SK-N-SH (cell line): ENCODE results near the gene PEMT. TPM values are rescaled to one million over a fixed set of nuclear protein-coding genes. Genes with fewer than 3 reads are reported as not detected.
A peak's percentile ranks its signal among the peaks of the same experiment; 100 is the strongest.

Experiments
- CTCF ChIA-PET: fragments of 300-600, 350-600 bp; formaldehyde crosslinking; extraction: SDS; loops from one replicate; lab custom pipeline; 2021; lab: Yijun Ruan, JAX
- POLR2A ChIA-PET: fragments of 350-600 bp; sonication (Branson Sonifier 250); formaldehyde crosslinking; extraction: SDS; loops from one replicate; lab custom pipeline; 2020; ENCODE audit warnings: antibody characterized with exemption, inconsistent platforms; lab: Yijun Ruan, JAX
- DNase-seq: peaks from one replicate; pipeline ENCODE4 v3.0.0; 2012
- H2AFZ ChIP-seq: fragments of 200-600 bp; sonication (generic); 2 replicates; pipeline ENCODE4 v1.8.1; 2016; ENCODE audit warnings: antibody characterized with exemption, mild to moderate bottlenecking, low read depth
- H3F3A ChIP-seq: fragments of 200-600 bp; sonication (generic); replicated peaks from 2 replicates; pipeline ENCODE3; 2016; ENCODE audit warnings: antibody characterized with exemption, mild to moderate bottlenecking; ENCODE audit not compliant: insufficient read depth
- H3K27ac ChIP-seq, 2 experiments: fragments of 200-500 bp in 1 of 2; fragments of 200-600 bp in 1 of 2; sonication (Bioruptor generic) in 1 of 2; sonication (generic), shearing (Covaris generic) in 1 of 2; 2 replicates each; pipeline versions ENCODE4 v1.5.1 to v1.6.1; 2014 to 2016; ENCODE audit warnings: low read depth in 2 of 2, inconsistent platforms in 1 of 2, low read length in 1 of 2, mild to moderate bottlenecking in 1 of 2, mixed read lengths in 1 of 2
- H3K27me3 ChIP-seq: fragments of 200-600 bp; sonication (generic), shearing (Covaris generic); 2 replicates; pipeline ENCODE4 v1.6.1; 2016; ENCODE audit warnings: mixed run types; ENCODE audit not compliant: insufficient read depth
- H3K36me3 ChIP-seq, 2 experiments: fragments of 200-500 bp in 1 of 2; fragments of 200-600 bp in 1 of 2; sonication (Bioruptor generic) in 1 of 2; sonication (generic) in 1 of 2; replicated peaks in 1 of 2; 2 replicates each; pipeline versions ENCODE3 to v1.5.1; 2014 to 2016; ENCODE audit warnings: low read length in 1 of 2, mild to moderate bottlenecking in 1 of 2; ENCODE audit not compliant: insufficient read depth in 2 of 2, control insufficient read depth in 1 of 2
- H3K4me1 ChIP-seq, 2 experiments: fragments of 200-500 bp in 1 of 2; fragments of 200-600 bp in 1 of 2; sonication (Bioruptor generic) in 1 of 2; sonication (generic), shearing (Covaris generic) in 1 of 2; 2 replicates each; pipeline versions ENCODE4 v1.5.1 to v1.6.1; 2014 to 2016; ENCODE audit warnings: low read depth in 1 of 2, low read length in 1 of 2, mixed run types in 1 of 2; ENCODE audit not compliant: insufficient read depth in 2 of 2, control insufficient read depth in 1 of 2
- H3K4me2 ChIP-seq: fragments of 200-600 bp; sonication (generic), shearing (Covaris generic); 2 replicates; pipeline ENCODE4 v1.6.1; 2017; ENCODE audit warnings: mixed run types
- H3K4me3 ChIP-seq, 2 experiments: fragments of 200-500 bp in 1 of 2; fragments of 200-600 bp in 1 of 2; sonication (Bioruptor generic) in 1 of 2; sonication (generic), shearing (Covaris generic) in 1 of 2; 2 replicates each; pipeline versions ENCODE4 v1.5.1 to v1.8.1; 2014 to 2016; ENCODE audit warnings: low read depth in 2 of 2, inconsistent platforms in 1 of 2, low read length in 1 of 2, mild to moderate bottlenecking in 1 of 2, mixed read lengths in 1 of 2, moderate library complexity in 1 of 2
- H3K79me2 ChIP-seq: fragments of 200-600 bp; sonication (generic); 2 replicates; pipeline ENCODE4 v1.8.1; 2017; ENCODE audit warnings: mild to moderate bottlenecking; ENCODE audit not compliant: insufficient read depth
- H3K9ac ChIP-seq: fragments of 200-600 bp; sonication (generic); 2 replicates; pipeline ENCODE4 v1.6.1; 2017; ENCODE audit warnings: mixed run types
- H3K9me2 ChIP-seq: fragments of 200-600 bp; sonication (generic); 2 replicates; pipeline ENCODE4 v1.6.1; 2017; ENCODE audit warnings: mixed run types
- H3K9me3 ChIP-seq: fragments of 200-600 bp; sonication (generic); 2 replicates; pipeline ENCODE4 v1.6.1; 2017; ENCODE audit warnings: mixed run types, mild to moderate bottlenecking, moderate library complexity
- H4K20me1 ChIP-seq: fragments of 200-600 bp; sonication (generic); 2 replicates; pipeline ENCODE4 v1.6.1; 2017; ENCODE audit warnings: mild to moderate bottlenecking, mixed run types; ENCODE audit not compliant: insufficient read depth
- EP300 ChIP-seq, 2 experiments: IDR thresholded peaks; 2 replicates each; pipeline versions ENCODE4 v1.4.0 to v1.6.1; 2012; ENCODE audit warnings: borderline replicate concordance in 1 of 2, low read depth in 1 of 2, low read length in 1 of 2
- GABPA ChIP-seq: IDR thresholded peaks from 2 replicates; pipeline ENCODE4 v1.4.0; 2012; ENCODE audit warnings: low read depth, mild to moderate bottlenecking
- MXI1 ChIP-seq: IDR thresholded peaks from 2 replicates; pipeline ENCODE4 v1.6.1; 2012; ENCODE audit warnings: mild to moderate bottlenecking, low read depth, low read length, improper control_type of control experiment
- NRF1 ChIP-seq: IDR thresholded peaks from 2 replicates; pipeline ENCODE4 v1.6.1; 2012; ENCODE audit warnings: low read depth, mild to moderate bottlenecking, low read length
- POLR2AphosphoS5 ChIP-seq: IDR thresholded peaks from 2 replicates; pipeline ENCODE4 v1.6.1; 2012; ENCODE audit warnings: low read depth, low read length
- RAD21 ChIP-seq: IDR thresholded peaks from 2 replicates; pipeline ENCODE4 v1.6.1; 2012; ENCODE audit warnings: mild to moderate bottlenecking, low read length
- RFX5 ChIP-seq: IDR thresholded peaks from 2 replicates; pipeline ENCODE4 v1.6.1; 2012; ENCODE audit warnings: mild to moderate bottlenecking, improper control_type of control experiment, low read length
- SMC3 ChIP-seq: IDR thresholded peaks from 2 replicates; pipeline ENCODE4 v1.6.1; 2012; ENCODE audit warnings: low read depth, low read length, improper control_type of control experiment
- TAF1 ChIP-seq: IDR thresholded peaks from 2 replicates; pipeline ENCODE4 v1.6.1; 2012; ENCODE audit warnings: low read depth, mild to moderate bottlenecking, low read length, moderate library complexity, borderline replicate concordance
- TCF12 ChIP-seq: IDR thresholded peaks from 2 replicates; pipeline ENCODE4 v1.4.0; 2012
- TEAD4 ChIP-seq: IDR thresholded peaks from 2 replicates; pipeline ENCODE4 v1.4.0; 2012; ENCODE audit warnings: mild to moderate bottlenecking, borderline replicate concordance; ENCODE audit not compliant: insufficient read depth
- YY1 ChIP-seq: IDR thresholded peaks from 2 replicates; pipeline ENCODE4 v1.4.0; 2012; ENCODE audit warnings: low read depth, mild to moderate bottlenecking
- WGBS: methylation state at CpG from one replicate; pipeline ENCODE4 v1.1.6; 2017; ENCODE audit warnings: low lambda C conversion rate; 5-methylcytosine and 5-hydroxymethylcytosine counted together
- polyA plus RNA-seq, 3 experiments: library from polyadenylated mRNA; depleted of rRNA; stranded (reverse); fragments of >200 nt; gene quantifications; 2 replicates each; pipeline ENCODE4 v1.2.3, GENCODE V29; 2012
- TF ChIP-seq, protein P1 (sequence below): IDR thresholded peaks from 2 replicates; pipeline ENCODE4; 2012
- TF ChIP-seq, protein P2 (sequence below): fragments of 150-350 bp; IDR thresholded peaks from 2 replicates; pipeline ENCODE4 v1.6.1; 2017; ENCODE audit warnings: antibody characterized with exemption, low read length, low read depth, borderline replicate concordance
- TF ChIP-seq, protein P3 (sequence below): IDR thresholded peaks from 2 replicates; pipeline ENCODE4 v1.4.0; 2012; ENCODE audit warnings: low read depth, borderline replicate concordance
- TF ChIP-seq, protein P4 (sequence below): fragments of 200-600 bp; sonication (generic); IDR thresholded peaks from 2 replicates; pipeline ENCODE4 v1.6.1; 2017; ENCODE audit warnings: antibody characterized with exemption, mild to moderate bottlenecking, moderate library complexity

PEMT gene
- polyA plus RNA-seq, 1 of the 3 experiments (the other 2 are of a cell fraction): 52.8 TPM

DNA sequence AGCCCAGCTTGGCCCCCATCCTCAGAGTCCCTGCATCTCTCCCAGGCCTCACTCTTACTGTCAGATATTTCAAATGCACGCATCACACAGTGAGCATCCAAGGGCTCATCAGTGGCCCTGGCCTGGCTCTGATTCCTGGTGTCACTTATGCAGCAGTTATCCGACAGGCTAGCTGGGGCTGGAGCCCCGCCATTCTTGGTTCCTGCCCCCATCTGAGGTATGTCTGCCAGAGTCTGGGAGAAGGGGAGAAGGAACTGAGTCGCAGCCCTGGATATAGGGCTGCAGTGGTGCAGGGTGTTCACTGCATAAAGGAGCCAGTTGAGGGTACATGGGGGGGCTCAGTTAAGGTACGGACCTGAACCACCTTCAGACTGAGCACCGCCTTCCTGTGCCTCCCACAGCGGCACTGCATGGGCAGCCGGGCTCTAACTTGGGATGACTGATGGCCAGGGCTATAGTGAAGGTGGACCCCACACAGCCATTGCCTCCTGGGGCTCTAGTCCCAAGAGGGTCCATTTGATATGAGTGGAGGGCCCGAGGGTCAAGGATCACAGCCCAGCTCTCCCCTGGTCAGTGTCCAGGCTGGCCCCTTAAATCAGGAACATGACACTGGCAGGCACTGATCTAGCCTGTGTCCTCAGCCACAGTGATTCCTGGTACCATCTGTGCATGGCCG is 93.5 kb downstream of the PEMT start:
- Histone ChIP-seq H3K9me2 (no peaks in the 10 kb centered on the region), H3K4me1 (peaks cover 0 to 7% of the 10 kb centered on the region in 2 experiments; a peak in 1 of 4 replicates), H3K4me2 (no peak overlapping the region), H4K20me1 (no peaks in the 10 kb centered on the region), H3K79me2 (no peaks in the 10 kb centered on the region), H3K27me3 (no peaks in the 10 kb centered on the region), H3F3A (no peaks in the 10 kb centered on the region)
- CTCF ChIA-PET: interaction anchor here (0.9 to 6.7 kb wide), 19 partner anchors 8 to 144 kb away, joined by 3 to 185 read pairs (median 13); no protein-coding TSS in a partner anchor
- WGBS: 93% methylated on average over 7 of the region's 10 CpGs
- TF ChIP-seq EP300 (IDR thresholded peaks at IDR 0.05; ENCODE audit: borderline replicate concordance in 1 of 2, low read depth in 1 of 2, low read length in 1 of 2): no peak
- no peak for TF ChIP-seq TEAD4
- TF ChIP-seq TAF1: no peak
- TF ChIP-seq, protein P1, sequence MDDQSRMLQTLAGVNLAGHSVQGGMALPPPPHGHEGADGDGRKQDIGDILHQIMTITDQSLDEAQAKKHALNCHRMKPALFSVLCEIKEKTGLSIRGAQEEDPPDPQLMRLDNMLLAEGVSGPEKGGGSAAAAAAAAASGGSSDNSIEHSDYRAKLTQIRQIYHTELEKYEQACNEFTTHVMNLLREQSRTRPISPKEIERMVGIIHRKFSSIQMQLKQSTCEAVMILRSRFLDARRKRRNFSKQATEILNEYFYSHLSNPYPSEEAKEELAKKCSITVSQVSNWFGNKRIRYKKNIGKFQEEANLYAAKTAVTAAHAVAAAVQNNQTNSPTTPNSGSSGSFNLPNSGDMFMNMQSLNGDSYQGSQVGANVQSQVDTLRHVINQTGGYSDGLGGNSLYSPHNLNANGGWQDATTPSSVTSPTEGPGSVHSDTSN: no peak
- TF ChIP-seq, protein P2, sequence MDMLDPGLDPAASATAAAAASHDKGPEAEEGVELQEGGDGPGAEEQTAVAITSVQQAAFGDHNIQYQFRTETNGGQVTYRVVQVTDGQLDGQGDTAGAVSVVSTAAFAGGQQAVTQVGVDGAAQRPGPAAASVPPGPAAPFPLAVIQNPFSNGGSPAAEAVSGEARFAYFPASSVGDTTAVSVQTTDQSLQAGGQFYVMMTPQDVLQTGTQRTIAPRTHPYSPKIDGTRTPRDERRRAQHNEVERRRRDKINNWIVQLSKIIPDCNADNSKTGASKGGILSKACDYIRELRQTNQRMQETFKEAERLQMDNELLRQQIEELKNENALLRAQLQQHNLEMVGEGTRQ: no peak
- TF ChIP-seq, protein P3, sequence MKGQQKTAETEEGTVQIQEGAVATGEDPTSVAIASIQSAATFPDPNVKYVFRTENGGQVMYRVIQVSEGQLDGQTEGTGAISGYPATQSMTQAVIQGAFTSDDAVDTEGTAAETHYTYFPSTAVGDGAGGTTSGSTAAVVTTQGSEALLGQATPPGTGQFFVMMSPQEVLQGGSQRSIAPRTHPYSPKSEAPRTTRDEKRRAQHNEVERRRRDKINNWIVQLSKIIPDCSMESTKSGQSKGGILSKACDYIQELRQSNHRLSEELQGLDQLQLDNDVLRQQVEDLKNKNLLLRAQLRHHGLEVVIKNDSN: no peak
- no peak for TF ChIP-seq GABPA
- no peak for TF ChIP-seq SMC3
- TF ChIP-seq NRF1: no peak
- TF ChIP-seq TCF12: no peak
- TF ChIP-seq YY1: no peak
- no peak for TF ChIP-seq POLR2AphosphoS5
- TF ChIP-seq, all 33 proteins: peak for 0
- peaks cover 0 to 2% of the 10 kb centered on the region in 2 experiments for H3K36me3 ChIP-seq
- POLR2A ChIA-PET: interaction anchor here (2.7 kb wide), 1 partner anchor 70 kb away, joined by 14 read pairs; no protein-coding TSS in a partner anchor
- H2AFZ ChIP-seq: no peak overlapping the region
- DNase-seq: no peak
- no peaks in the 10 kb centered on the region for H3K9me3 ChIP-seq
- H3K27ac ChIP-seq: no peak overlapping the region
- H3K4me3 ChIP-seq: no peak overlapping the region
- no peak overlapping the region for H3K9ac ChIP-seq

DNA sequence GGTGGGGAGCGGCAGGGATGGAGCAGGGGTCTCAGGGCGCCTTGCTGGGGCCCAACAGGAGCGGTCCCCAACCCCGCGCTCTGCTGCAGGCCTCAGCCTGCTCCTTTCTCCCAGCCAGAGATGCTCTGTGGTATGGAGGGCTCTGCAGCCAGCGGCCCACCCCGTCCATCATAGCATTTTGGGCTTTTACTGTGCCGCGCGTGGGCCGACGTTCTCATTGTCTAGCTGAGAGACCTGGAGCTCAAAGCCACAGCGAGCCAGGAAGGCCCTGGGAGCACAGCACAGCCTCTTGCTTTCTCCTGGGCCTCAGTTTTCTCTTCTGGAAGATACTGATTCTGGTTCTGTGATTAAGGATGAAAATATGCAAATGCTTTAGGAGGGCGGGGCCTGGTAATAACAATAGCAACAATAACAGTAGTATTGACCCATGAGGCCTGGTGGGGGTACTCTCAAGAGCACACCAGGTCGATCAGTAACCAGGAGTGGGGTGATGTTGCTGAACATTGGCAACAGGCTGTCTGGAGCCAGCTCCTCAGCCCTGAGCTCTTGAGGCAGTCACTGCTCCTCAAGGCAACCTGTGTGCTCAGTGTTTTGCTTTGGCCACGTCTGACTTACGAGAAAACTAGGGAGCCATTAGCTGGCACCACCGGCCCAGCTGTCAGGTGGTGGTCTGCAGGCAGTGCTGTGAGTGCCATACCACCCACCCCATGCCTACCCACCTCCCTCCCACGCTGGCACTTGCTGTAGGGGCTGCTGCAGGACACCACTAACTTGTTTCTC is 94.3 kb downstream of the PEMT start:
- no peaks in the 10 kb centered on the region for H4K20me1 ChIP-seq
- H3K9ac ChIP-seq: no peak overlapping the region
- no peaks in the 10 kb centered on the region for H3F3A ChIP-seq
- DNase-seq: no peak
- H3K4me2 ChIP-seq: peak overlapping the region; percentile 100
- peaks cover 0 to 7% of the 10 kb centered on the region in 2 experiments; a peak in 1 of 4 replicates for H3K4me1 ChIP-seq
- peak overlapping the region; percentile 63 to 76; a peak in 3 of 4 replicates for H3K4me3 ChIP-seq
- peaks cover 0 to 6% of the 10 kb centered on the region in 2 experiments for H3K36me3 ChIP-seq
- no peaks in the 10 kb centered on the region for H3K79me2 ChIP-seq
- 65% methylated on average over 8 of the region's 19 CpGs for WGBS
- H3K27me3 ChIP-seq: no peaks in the 10 kb centered on the region
- no peaks in the 10 kb centered on the region for H3K9me2 ChIP-seq
- H3K9me3 ChIP-seq: no peaks in the 10 kb centered on the region
- H2AFZ ChIP-seq: no peak overlapping the region
- POLR2A ChIA-PET: interaction anchor here (0.6 to 2.7 kb wide), 11 partner anchors 18 to 145 kb away, joined by 3 to 14 read pairs (median 5); no protein-coding TSS in a partner anchor
- CTCF ChIA-PET: interaction anchor here (0.6 to 6.7 kb wide), 56 partner anchors 9 to 196 kb away, joined by 3 to 185 read pairs (median 6); partner anchors contain the start of gene PEMT
- no peak overlapping the region for H3K27ac ChIP-seq
- TF ChIP-seq EP300 (IDR thresholded peaks at IDR 0.05; ENCODE audit: borderline replicate concordance in 1 of 2, low read depth in 1 of 2, low read length in 1 of 2) (no peak), RAD21 (no peak), MXI1 (0 out of 2 replicates have a peak, but pooled peaks have one; percentile 1), YY1 (no peak), TCF12 (no peak), RFX5 (no peak)
- TF ChIP-seq, protein P4, sequence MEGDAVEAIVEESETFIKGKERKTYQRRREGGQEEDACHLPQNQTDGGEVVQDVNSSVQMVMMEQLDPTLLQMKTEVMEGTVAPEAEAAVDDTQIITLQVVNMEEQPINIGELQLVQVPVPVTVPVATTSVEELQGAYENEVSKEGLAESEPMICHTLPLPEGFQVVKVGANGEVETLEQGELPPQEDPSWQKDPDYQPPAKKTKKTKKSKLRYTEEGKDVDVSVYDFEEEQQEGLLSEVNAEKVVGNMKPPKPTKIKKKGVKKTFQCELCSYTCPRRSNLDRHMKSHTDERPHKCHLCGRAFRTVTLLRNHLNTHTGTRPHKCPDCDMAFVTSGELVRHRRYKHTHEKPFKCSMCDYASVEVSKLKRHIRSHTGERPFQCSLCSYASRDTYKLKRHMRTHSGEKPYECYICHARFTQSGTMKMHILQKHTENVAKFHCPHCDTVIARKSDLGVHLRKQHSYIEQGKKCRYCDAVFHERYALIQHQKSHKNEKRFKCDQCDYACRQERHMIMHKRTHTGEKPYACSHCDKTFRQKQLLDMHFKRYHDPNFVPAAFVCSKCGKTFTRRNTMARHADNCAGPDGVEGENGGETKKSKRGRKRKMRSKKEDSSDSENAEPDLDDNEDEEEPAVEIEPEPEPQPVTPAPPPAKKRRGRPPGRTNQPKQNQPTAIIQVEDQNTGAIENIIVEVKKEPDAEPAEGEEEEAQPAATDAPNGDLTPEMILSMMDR: no peak
